ENCODE results near the gene FIGLA.
A peak's percentile ranks its signal among the peaks of the same experiment; 100 is the strongest.

Gene FIGLA

DNA sequence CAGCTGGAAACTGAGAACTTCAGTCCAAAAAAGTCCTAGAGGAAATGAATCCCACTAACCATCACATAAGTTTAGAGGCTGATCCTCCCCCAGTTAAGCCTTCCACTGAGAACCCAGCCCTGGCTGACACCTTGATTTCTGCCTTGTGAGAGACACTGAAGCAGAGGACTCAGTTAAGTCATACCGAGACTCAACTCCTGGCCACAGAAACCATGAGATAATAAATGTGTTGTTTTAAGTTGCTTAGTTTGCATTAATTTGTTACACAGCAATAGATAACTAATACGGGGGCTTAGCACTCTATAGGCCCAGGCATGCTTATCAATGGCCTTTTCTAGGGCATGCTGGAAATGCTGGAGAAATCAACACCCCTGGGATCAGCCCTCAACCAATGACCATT, 19.0 kb downstream of the FIGLA start:
- no peak for DNase-seq

DNA sequence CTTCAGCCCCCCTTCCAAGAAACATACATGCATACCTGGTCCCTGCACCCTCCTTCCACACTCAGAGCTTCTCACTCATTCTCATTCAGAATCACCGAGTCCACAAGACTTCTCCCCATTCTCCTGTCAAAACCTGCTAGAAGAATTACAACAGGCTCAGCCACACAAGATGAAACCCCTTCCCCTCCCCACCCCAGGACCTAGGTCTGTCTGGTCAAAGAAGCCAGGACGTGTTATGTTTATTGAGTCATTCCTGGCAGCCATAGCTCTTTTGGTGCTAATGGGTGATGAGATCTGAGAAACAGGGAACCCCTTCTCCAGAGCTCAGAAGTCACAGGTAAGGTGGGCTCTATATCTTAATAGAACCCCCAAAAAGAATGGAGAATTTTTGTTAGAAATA, 21.0 kb downstream of the FIGLA start:
- DNase-seq, result no peak

DNA sequence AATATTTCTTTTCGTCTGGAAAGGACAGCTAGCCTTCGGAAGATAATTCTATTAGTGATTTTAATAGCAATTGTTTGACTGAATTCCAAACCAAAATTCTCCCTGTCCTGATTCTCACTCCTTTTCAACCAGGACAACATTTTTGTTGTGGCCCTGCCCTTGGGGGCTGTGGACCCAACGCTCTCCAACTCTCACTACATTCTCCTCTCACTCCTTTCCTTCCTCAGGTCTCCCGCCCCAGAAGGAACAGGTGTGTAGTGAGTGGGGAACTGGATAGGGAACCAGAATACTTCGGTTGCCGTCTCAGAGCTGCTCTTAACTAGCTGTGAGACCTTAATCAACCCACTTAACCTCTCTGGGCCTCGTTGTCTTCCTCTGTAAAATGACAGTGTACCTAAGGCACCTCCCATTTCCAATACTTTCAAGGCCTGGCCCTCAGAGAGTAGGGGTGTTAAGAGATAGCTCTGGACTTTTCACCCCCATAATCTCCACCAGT, 21.8 kb downstream of the FIGLA start:
- no peak for DNase-seq

DNA sequence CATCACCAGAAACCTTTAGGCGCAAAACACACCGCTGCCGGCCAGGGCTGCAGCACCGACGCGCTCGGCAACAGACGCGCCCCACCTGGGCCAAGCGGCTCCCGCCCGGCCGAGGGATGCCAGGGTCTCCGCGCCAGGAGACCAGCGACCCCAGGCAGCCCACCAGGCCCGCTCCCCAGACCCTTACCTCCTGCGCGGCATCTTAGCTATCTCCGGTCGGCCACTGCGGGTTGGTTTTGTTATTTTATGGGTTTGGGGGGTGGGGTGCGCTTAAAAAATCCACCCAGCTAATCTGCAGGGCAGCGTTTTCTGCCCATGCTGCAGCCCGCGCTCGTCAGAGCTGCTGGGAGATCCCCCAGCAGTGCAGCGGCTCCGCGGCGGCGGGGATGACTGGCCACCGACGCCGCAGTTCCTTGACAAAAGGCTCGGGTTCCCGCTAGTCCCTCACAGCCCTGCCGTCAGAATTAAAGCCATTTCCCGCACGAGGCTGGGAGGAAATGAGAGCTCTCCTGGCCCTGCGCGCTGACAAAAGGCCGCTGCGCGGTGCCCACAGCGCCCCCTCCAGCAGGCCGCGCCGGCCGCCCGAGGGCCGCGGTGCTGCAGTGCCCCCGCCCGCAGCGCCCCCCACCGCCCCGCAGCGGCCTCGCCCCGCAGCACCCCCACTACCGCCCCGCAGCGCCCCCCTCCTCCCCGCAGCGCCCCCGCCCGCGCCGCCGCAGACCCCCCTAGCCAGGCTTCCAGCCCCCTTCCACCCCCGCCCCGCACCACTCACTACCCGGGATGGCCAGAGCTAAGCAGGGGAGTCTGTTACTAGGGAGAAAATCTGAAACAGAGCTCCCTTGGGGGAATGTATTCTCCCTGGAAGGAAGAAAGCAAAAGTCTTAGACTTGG, 22.5 kb downstream of the FIGLA start, which contains the start of gene ADD2:
TSS of gene ADD2 (minus strand) at position 502 of the 891 bp plus-strand sequence. CDS start 61,792 bp downstream, outside the sequence.
- peak; percentile 36 for DNase-seq

DNA sequence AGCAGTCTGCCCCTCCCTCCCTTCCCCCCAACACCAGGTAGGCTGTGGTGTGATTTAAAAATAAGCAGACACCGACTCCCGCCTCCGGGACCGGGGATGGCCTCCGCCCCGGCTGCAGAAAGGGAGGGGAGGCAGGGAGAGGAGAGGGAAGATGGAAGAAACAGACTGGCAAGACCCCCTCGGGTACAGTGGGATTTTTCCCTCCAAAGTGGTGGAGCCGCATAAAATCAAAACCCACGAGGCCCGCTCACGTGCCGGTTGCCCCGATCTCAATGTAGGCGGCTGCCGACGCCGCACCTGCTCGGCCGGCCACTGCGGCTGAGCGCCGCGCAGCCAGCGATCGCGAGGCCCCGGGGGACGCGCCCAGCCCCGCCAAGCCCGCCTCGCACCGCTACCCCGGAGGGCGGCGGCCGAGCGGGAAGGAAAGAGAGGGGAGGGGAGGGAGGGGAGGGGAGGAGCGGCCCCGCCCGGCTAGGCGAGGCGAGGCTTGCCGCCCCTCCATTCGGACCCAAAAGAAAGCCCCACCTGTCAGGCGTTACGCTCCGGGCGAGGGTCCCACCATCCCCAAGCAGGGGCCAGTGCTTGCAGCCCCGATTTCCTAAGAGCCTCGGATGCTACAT, 23.3 kb downstream of the FIGLA start:
- DNase-seq, result no peak

DNA sequence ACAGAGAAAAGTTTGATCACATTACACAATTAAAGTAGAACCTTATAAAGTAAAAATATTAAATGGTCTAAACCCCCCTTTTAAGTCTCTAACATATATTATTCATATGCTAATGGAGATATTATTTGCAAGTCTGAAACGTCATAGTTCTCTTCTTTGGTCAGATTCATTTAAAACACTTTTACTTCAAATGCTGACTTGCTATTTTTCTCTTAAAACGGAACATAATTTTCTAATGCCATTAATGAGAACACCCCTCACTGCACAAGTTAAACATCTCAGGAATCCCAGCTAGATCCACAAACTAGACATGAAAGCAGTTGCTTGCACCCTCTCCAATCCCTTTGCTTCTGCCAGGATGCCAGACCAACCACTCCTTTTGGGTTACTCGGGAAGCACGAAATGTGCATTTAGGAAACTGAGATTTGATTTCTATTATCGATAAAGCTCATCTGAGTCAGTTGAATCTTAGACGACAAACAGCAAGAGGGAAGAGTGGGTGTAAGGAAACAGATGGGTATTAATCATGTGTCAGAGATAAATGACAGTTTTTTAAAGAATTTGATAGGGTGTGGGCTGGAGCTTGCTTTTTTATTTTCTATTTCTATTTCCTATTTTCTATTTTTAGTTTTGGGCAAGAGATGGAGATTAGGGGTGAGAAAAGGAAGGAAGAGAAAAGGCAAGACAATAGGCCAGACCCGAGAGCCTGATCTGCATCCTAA, 23.9 kb downstream of the FIGLA start:
- DNase-seq, result no peak

DNA sequence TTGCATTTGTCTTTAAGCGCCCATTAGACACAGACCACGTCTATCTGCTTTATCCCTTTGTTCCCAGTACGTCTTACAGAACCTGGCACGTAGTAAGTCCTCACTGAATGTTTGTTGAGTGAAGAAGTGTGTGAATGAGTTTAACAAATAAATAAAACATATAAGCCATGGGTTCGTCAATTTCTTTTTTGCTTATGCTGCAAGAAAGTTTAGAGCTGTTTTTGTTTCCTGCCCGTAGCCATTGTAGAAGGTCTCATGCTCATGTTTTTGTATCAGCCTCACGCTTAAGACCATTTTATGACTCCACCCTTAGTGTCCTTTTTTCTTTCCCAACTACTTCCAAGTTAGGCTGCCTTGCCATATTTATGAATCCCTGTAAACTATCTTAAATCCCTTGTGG, 24.9 kb downstream of the FIGLA start:
- DNase-seq, result no peak

DNA sequence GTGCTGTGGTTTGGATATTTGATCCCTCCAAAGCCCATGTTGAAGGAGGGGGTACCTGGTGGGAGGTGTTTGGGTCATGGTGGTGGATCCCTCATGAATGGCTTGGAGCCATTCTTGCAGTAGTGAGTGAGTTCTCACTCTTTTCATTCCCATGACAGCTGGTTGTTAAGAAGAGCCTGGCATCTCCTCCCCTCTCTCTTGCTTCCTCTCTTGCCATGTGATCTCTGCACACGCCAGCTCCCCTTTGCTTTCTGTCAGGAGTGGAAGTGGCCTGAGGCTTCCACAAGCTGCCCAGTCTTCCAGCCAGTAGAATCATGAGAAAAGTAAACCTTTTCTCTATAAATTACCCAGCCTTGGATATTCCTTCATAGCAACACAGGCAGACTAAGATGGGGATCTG, 31.0 kb downstream of the FIGLA start:
- no peak for DNase-seq

DNA sequence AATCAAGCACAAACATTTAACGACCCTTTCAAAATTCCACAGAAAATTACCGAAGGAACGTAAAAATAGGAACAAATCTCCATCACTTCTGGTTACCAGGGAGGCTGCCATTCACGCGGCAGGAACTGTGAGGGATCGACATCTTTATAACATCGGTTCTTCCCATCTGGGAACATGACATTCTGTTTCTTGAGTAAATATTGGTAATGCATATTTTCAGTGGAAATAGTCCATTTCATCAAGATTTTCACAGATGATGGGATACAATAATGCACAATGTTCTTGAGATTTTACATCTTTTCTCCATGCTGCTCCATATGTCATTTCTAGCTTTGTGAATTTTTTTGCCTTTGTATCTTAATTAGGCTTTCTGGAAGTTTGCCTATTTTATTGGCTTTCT, 32.5 kb downstream of the FIGLA start:
- no peak for DNase-seq

DNA sequence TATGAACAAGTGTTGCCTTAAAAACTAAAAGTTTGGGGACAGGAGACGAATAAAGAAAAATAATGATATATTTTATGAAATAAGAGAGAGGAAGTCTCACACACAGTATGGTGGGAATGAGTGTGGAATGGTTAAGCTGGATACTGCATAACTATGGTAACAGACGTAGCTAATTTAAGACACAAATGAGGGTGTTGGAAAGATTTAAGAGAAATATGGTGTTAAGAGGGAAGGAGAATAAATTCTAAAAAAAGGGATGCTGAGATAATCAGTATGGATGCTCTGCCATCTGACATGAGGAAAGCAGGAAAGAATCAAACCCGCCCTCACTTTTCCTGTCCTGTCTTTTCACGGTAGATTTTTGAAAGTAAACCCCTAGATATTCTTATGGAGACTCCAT, 33.1 kb downstream of the FIGLA start:
- DNase-seq, result no peak

DNA sequence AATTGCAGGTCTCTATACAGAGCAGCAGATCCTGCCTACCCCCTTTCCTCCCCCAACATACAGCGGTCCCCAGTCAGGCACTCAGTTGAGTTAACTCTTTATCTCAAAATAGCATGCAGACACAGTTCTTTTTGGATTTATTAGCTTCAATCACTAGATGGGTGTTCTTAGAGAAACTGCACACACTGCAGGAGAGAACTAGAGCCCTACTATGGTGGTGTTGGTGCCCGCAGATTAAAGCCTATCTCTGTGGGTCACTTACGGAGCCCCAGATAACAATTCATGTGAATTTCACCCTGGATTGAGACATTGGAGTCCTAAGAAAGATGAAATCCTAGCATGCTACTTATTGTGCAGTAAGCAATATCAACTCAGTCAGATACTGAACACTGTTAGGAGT, 34.3 kb downstream of the FIGLA start:
- no peak for DNase-seq

DNA sequence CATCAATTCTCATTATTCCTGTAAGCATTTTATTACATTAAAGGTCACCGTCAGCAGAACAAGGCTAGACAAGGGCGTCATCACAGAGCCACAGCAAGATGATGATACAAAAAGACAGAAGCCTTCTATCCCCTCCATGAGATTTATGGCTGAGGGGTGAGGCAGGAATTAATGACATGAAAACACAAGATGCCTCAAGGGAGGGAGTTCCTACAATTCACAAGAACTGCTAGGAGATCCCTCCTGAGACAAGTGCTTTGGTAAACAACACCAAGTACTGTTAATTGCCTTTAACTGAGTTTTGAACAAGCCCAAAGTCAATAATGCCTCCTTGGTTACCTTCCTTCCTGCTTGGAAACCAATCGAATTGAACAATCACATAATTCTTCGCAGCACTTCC, 36.5 kb downstream of the FIGLA start:
- DNase-seq, result no peak

DNA sequence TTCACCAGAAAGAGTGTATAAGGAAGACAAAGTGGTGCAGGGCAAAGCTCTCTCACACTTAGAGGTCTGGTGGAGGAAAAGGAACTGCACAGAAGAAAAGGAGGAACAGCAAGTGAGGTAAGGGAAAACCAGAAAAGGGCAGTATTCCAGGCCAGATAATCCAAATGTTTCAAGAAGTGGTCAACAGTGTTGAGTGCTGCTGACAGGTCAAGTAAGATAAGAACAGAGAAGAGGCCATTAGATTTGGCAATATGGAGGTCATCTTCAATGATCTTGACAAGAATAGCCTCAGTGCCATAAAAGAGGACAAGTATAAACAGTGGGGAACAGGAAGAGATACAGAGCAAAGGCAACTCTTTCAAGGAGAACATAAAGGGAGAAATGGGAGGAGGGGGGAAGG, 37.4 kb downstream of the FIGLA start:
- DNase-seq, result no peak

DNA sequence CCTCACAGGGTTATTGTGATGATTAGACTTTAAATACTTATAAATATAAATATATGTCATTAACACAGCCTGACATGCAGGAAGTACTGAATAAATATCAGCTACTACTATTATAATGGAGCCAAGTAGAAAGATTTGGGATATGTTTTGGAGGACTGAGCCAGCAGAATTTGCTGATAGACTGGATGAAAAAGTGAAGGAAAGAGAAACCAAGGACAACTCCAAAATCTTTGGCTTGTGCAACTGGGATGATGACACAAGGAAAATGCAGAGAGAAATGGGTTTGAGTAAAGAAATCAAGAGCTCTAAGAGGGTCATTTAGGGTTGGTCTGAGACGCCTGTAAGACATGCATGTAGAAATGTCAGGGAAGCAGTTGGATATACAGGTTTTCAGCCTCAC, 38.0 kb downstream of the FIGLA start:
- no peak for DNase-seq

DNA sequence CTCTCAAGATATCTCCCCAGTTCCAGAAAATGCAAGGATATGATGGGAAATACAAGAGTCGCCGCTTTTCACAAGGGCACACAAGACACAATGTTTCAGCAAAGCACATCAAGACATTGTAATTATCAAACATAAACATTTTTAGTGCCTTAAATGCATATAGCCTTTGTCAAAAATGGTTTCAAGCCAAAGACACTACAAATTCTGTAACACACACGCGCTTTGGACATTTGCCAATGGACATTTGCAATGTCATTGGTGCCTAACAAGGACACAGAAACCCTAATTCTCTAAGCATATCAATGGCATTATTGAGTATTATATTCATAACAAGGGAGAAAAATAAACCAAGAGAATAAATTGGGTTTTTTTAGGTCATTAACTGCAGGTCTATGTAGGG, 38.6 kb downstream of the FIGLA start:
- DNase-seq, result no peak

DNA sequence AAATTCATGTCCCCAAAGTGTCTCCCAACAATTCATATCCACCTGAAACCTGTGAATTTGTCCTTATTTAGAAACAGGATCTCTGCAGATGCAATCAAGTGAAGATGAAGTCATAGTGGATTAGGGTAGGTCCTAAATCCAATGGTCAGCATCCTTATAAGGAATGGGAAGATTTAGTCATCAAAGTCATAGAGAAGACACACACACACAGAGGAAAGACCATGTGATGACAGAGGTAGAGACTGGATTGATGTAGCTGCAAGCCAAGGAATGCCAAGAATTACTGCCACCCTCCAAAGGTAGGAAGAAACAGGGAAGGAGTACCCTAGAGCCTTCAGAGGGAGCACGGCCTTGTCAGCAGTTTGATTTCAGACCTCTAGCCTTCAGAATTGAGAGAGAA, 40.1 kb downstream of the FIGLA start:
- no peak for DNase-seq

DNA sequence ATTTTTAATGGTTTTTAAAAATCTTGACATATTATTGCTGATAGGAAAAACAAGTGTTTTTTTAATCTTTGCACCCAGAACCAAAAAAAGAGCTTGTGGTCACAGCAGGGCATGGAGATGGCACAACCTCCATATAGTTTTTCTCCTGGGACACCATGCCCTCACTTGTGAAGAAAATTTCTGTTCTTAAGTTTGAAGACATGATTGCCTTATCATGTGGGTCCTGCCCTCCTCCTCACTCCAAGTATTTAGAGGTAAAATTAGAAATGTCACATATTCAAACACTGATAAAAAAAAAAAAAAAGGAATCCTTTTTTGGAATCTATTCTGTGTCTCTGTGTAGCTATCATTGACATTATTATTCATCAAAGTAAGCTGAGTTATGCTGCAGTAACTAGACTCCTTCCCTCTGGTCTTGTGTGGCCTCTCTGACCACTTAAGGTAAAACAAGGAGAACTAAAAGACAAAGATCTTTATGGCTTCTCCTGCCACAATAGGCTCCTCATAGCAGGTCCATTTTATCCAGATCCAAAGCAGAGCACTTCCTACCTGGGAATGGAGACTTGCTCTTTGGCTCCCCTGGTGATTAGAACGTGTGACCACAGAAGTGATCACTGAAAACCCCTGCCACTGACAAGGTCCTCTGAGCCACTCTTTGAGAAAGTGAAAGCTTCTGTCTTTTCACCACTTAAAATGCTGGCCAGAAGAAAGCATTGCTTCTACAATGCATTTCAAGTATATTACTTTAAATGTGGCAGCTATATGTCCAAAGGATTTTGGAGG, 42.2 kb downstream of the FIGLA start:
- DNase-seq, result no peak

DNA sequence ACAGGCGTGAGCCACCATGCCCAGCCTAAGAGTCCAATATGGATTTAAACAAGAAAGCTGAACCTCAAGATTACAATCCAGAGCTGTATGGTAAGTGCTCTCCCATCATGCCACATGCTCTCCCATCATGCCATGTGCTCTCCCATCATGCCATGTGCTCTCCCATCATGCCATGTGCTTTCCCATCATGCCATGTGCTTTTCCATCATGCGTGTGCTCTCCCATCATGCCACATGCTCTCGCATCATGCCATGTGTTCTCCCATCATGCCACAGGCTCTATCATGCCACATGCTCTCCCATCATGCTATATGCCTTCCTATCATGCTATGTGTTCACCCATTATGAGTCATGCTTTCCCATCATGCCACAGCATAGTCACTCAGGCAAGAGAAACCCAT, 43.2 kb downstream of the FIGLA start:
- DNase-seq, result no peak

DNA sequence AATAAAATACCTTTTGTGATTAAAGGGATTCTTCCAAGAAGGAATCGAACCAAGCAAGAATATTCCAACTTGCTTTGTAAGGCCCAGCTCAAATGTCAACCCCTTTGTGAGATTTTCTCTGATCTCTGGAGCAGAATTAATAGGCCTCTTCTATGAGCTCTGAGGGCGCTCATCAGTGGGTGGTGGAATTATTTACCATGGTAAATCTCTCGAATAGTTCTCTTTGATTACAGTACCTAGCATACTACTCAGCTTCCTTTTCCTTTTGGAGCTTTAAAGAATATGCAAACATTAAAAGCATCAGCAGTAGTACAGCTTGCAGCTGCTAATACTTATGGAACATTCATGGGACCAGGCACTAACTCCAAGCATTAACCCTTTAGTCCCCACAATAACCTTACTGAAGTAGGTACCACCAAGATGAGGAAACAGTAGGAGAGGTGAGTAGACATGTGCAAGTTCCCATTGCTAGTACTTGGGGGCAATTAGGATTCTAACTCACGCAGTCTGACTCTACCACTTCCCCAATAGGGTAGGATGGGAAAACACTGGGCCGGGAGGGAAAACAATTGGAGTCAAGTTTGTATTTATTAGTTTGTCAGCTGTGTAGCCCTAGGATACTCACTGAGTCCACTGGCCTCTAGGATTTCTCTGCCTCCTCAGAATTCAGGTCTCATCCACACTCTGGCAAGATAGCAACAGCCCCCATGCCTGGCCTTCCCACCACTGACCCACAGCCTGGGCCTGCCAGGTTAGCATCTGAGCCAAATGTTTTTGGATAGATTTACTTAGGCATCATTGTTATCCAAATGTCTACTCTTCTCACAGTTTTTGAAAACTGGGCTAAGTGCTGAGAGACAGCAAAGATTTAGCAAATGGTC, 44.1 kb downstream of the FIGLA start:
- no peak for DNase-seq

DNA sequence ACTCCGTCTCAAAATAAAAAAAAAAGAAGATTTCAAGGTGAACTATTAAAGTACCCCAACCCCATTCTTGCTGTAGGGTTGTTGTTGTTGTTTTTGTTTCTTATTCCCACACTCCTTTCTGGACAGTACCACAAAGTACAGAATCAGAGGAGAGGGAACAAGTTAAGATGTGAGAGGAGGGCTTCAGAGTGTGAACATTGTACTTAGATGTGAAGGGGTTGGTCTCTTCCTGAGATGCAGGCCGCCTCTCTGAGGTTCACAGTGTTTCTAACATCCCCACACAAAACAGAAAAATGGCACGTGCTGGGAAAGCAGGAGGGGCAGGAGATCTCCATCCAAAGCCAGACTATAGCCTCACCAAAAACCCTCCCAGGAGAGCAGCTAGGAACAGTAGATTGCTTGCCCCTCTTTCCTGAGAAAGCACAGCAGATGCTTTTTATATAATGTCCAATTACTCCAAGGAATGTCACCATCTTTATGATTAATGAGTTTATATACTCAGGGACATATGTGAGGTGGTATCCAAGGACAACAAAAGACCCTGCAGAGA, 45.1 kb downstream of the FIGLA start:
- no peak for DNase-seq

DNA sequence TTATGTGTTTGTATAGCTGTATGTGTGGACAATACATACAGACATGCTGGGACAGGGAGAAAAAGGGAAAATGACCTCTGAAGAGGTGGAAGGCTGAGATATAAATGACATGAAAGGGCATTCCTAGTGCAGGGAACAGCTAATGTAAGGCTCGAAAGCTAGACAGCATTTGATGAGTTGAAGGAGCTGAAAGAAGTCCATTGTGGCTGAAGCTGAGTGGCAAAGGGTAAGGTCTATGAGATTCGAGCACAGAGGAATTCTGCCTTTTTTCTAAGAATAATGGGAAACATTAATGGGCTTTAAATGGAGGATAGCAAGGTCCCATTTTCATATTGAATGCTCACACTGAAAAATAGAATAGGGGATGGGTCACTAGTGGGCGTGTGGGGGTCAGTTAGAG, 46.0 kb downstream of the FIGLA start:
- no peak for DNase-seq

DNA sequence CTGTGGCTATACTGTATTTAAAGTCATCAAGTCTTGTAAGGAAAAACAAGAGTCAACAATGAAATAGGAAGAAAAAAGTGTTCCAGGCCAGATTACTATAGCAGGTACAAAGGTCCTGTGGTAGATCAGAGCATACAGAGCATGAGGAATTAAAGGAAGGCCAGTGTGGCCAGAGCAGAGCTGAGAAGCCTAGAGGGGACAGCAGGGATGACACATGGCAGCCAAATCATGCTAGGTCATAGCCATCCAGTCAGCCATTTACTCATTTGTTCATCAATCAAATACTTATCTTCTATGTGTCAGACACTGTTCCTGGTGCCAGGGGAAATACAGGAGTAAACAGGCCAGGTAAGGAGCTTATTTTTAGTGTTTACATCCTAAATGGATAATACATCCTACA, 46.8 kb downstream of the FIGLA start:
- no peak for DNase-seq

Measured in CD4-positive, alpha-beta T cell treated with Interleukin-12 subunit alpha and Interleukin-12 subunit beta, for 1 hour (primary cell).